Heart right ventricle (tissue), 16 donors: Measurements from ENCODE around the gene A4GALT. TPM values are rescaled to one million over a fixed set of nuclear protein-coding genes. Genes with fewer than 3 reads are reported as not detected.
"Not testable (repeated sequence)": the region's sequence is repeated elsewhere in the genome, so short reads cannot be mapped to it uniquely, and the experiment has no call there.

Experiments
- ATAC-seq, 8 donors: fragments of 200-7000 bp; cut with Tn5 transposase; one replicate each; pipeline ENCODE4 v1.9.1; 2020; ENCODE audit warnings: mild to moderate bottlenecking in 8 of 8, moderate library complexity in 8 of 8, moderate number of reproducible peaks in 1 of 8
- DNase-seq, 2 donors: peaks; one replicate each; pipeline ENCODE4 v3.0.0-alpha.2; 2020
- H3K27ac ChIP-seq, 10 donors: fragments of 200-600 bp; sonication (generic) in 2 of 10; one replicate each; pipeline versions ENCODE4 v1.5.0 to v1.8.0; 2020 to 2022; ENCODE audit warnings: mild to moderate bottlenecking in 3 of 10
- H3K27me3 ChIP-seq, 7 donors: fragments of 200-600 bp; one replicate each; pipeline ENCODE4 v1.8.0; 2021 to 2022; ENCODE audit warnings: mild to moderate bottlenecking in 2 of 7
- H3K36me3 ChIP-seq, 9 donors: fragments of 200-600 bp; sonication (generic) in 1 of 9; one replicate each; pipeline versions ENCODE4 v1.5.0 to v1.8.0; 2020 to 2022; ENCODE audit warnings: mild to moderate bottlenecking in 2 of 9
- H3K4me1 ChIP-seq, 9 donors: fragments of 200-600 bp; sonication (generic) in 1 of 9; one replicate each; pipeline versions ENCODE4 v1.5.0 to v1.8.0; 2020 to 2022; ENCODE audit warnings: mild to moderate bottlenecking in 4 of 9
- H3K4me3 ChIP-seq, 10 donors: fragments of 200-600 bp; sonication (generic) in 2 of 10; one replicate each; pipeline versions ENCODE4 v1.5.0 to v1.8.0; 2020 to 2022; ENCODE audit warnings: mild to moderate bottlenecking in 7 of 10, moderate library complexity in 2 of 10
- H3K9me3 ChIP-seq, 11 donors: fragments of 200-600 bp in 10 of 11; sonication (generic) in 2 of 11; one replicate each; pipeline versions ENCODE4 v1.5.0 to v1.8.0; 2013 to 2022; ENCODE audit warnings: mild to moderate bottlenecking in 2 of 11, control low read depth in 1 of 11, moderate library complexity in 1 of 11
- CTCF ChIP-seq, 9 donors: fragments of 200-600 bp; sonication (generic) in 2 of 9; IDR thresholded peaks; one replicate each; pipeline versions ENCODE4 v1.5.0 to v1.8.0; 2021 to 2022; ENCODE audit warnings: antibody characterized with exemption in 9 of 9, mild to moderate bottlenecking in 5 of 9, moderate library complexity in 1 of 9
- whole genome bisulfite sequencing, 2 donors: extraction: QIAGEN DNeasy Blood & Tissue Kit; methylation state at CpG; one replicate each; pipeline ENCODE4 v1.1.7; 2013; ENCODE audit warnings: inconsistent platforms in 1 of 2; 5-methylcytosine and 5-hydroxymethylcytosine counted together
- intact Hi-C, 10 donors: fragments of 100-400 bp; cut with DNase I; formaldehyde crosslinking; loops; one replicate each; pipeline versions ENCODE4 v1.11.1 to v1.14.2; 2022
- polyA plus RNA-seq, 2 donors: library from polyadenylated mRNA; stranded (reverse); fragments of 200-250 nt; gene quantifications; one replicate each; pipeline ENCODE4 v1.2.3, GENCODE V29; 2013
- total RNA-seq, 10 donors: library from RNA; stranded (reverse); fragmentation: NEBNext Ultra II Directional in 3 of 10; extraction: Animal tissue kit (Norgen Biotek cat#: 25700) in 3 of 10; gene quantifications; one replicate each; pipeline versions ENCODE4 v1.2.1 to v1.2.4, GENCODE V29; 2021 to 2023
- donor health status: Arrhythmogenic right ventricular cardiomyopathy.
- donor health status: ischemic (EF 13 %, LVEDD 7.1; RV severe dilation, severe dysfunction).
- donor health status: healthy with polysubstance abuse.
- donor health status: DM: no; HTN: yes; CAD: no.
- donor health status: DM: no; HTN: no; CAD: no.
- donor health status: ischemic (EF 25% LVEDD 6.9; RV normal size, moderate dysfunction).
- donor health status: ischemic (EF 25% LVEDD 5.7; RV mildly dilated, moderate dysfunction).
- donor health status: healthy.
- donor health status: DM: yes; HTN: yes; CAD: no.
- donor health status: Ischemic cardiomyopathy.
- donor health status: ischemic (EF 35%, LVEDD 5.7; RV mildly dilated, moderate dysfunction).
- donor health status: nonischemic (EF 11% LVEDD 7.7; RV severe dilation, severe dysfunction).
- donor health status: DM: yes; HTN: yes; CAD: no.
- donor health status: PGD.
- donor health status: ischemic (EF 29% LVEDD 5.4; RV normal size, mild dysfunction).
- donor health status: nonischemic (EF 23%, LVEDD 6.1; RV moderate dilation, normal function).

A4GALT gene
- total and polyA plus RNA-seq, 12 donors = 61.4 to 167 (median 87.1) TPM

GRCh38 chr22:42754658-42755057, 34.0 kb upstream of the A4GALT start:
- no peak for DNase-seq

GRCh38 chr22:42752912-42753311, 32.2 kb upstream of the A4GALT start:
- ATAC-seq = peak in 6 of 8 donors; percentile 5 to 36 (median 16)
- peak overlapping the region in 9 of 10 donors; percentile 58 to 93 (median 85) for H3K27ac ChIP-seq
- intact Hi-C loops = loop anchor here in 1 of 10 donors (5.0 kb wide), 1 partner anchor 91 kb away; no protein-coding TSS in a partner anchor

More at GRCh38 chr22:42754658-42755057, 34.0 kb upstream of the A4GALT start:
- Histone ChIP-seq H3K36me3 (no peaks in the 10 kb centered on the region), H3K27me3 (no peaks in the 10 kb centered on the region), H3K4me1 (peaks cover 6 to 38% (median 16%) of the 10 kb centered on the region in 9 donors), H3K9me3 (no peaks in the 10 kb centered on the region), H3K27ac (peak overlapping the region in 3 of 10 donors; percentile 5 to 46 (median 14)), H3K4me3 (no peak overlapping the region)
- intact Hi-C loops = loop anchor here in 1 of 10 donors (5.0 kb wide), 1 partner anchor 92 kb away; no protein-coding TSS in a partner anchor
- ATAC-seq = peak in 2 of 8 donors; percentile 19 to 30
- no peak for TF ChIP-seq CTCF (IDR thresholded peaks at IDR 0.05)
- WGBS, 2 donors = 46 to 55% methylated on average over 6 of the region's 6 CpGs

GRCh38 chr22:42752230-42752746, 31.6 kb upstream of the A4GALT start:
- intact Hi-C loops = loop anchor here in 1 of 10 donors (5.0 kb wide), 1 partner anchor 90 kb away; no protein-coding TSS in a partner anchor
- peak in 4 of 8 donors; percentile 9 to 77 (median 48) for ATAC-seq

More at GRCh38 chr22:42752912-42753311, 32.2 kb upstream of the A4GALT start:
- Histone ChIP-seq H3K9me3 (no peaks in the 10 kb centered on the region), H3K36me3 (no peaks in the 10 kb centered on the region), H3K4me3 (no peak overlapping the region), H3K4me1 (peaks cover 15 to 55% (median 31%) of the 10 kb centered on the region in 9 donors), H3K27me3 (no peaks in the 10 kb centered on the region)
- 77 to 80% methylated on average over 7 of the region's 7 CpGs for WGBS, 2 donors
- DNase-seq = peak in 1 of 2 donors; percentile 35
- TF ChIP-seq CTCF (IDR thresholded peaks at IDR 0.05) = no peak

GRCh38 chr22:42750421-42750820, 29.8 kb upstream of the A4GALT start:
- not testable (repeated sequence) for H3K9me3 ChIP-seq, H3K27ac ChIP-seq, ATAC-seq, H3K27me3 ChIP-seq, H3K4me3 ChIP-seq, DNase-seq, H3K36me3 ChIP-seq
- WGBS, 2 donors = 91 to 92% methylated on average over 20 to 26 of the region's 28 CpGs
- intact Hi-C loops = loop anchor here in 1 of 10 donors (5.0 kb wide), 1 partner anchor 88 kb away; no protein-coding TSS in a partner anchor
- peaks cover 15 to 71% (median 40%) of the 10 kb centered on the region in 9 donors for H3K4me1 ChIP-seq

More at GRCh38 chr22:42752230-42752746, 31.6 kb upstream of the A4GALT start:
- no peak for TF ChIP-seq CTCF (IDR thresholded peaks at IDR 0.05)
- Histone ChIP-seq H3K4me1 (peaks cover 15 to 61% (median 37%) of the 10 kb centered on the region in 9 donors), H3K27ac (peak overlapping the region; percentile 58 to 93 (median 84)), H3K27me3 (no peaks in the 10 kb centered on the region), H3K9me3 (no peaks in the 10 kb centered on the region), H3K4me3 (no peak overlapping the region), H3K36me3 (no peaks in the 10 kb centered on the region)
- DNase-seq = no peak
- WGBS, 2 donors = 45 to 58% methylated on average over 12 of the region's 12 CpGs
